Measurements from ENCODE around the gene LY6G6F.
A peak's percentile ranks its signal among the peaks of the same experiment; 100 is the strongest.

The LY6G6F gene

GRCh38 chr6:31723980-31724691 lies 17.5 kb downstream of the LY6G6F start:
- DNase-seq (ENCODE audit: low spot score): no peak

- DNase-seq (ENCODE audit: low spot score): no peak
These were observed 19.1 kb downstream of the LY6G6F start for GRCh38 chr6:31725502-31726350.

GRCh38 chr6:31727034-31727716 lies 20.5 kb downstream of the LY6G6F start:
- DNase-seq (ENCODE audit: low spot score): no peak

GRCh38 chr6:31727717-31728671 lies 21.3 kb downstream of the LY6G6F start:
- no peak for DNase-seq (ENCODE audit: low spot score)

GRCh38 chr6:31728767-31729514 lies 22.3 kb downstream of the LY6G6F start, which contains the start of gene DDAH2:
TSS of gene DDAH2 (minus strand) at chr6:31729299. CDS start at chr6:31729161, 138 bp downstream.
- DNase-seq (ENCODE audit: low spot score): no peak

GRCh38 chr6:31729515-31729978 lies 22.9 kb downstream of the LY6G6F start:
- peak; percentile 91 for DNase-seq (ENCODE audit: low spot score)

- DNase-seq (ENCODE audit: low spot score): peak; percentile 88
These were observed 23.4 kb downstream of the LY6G6F start for GRCh38 chr6:31729979-31730630.

- DNase-seq (ENCODE audit: low spot score): no peak
These were observed 24.0 kb downstream of the LY6G6F start for GRCh38 chr6:31730631-31731086.

GRCh38 chr6:31732029-31732428 lies 25.4 kb downstream of the LY6G6F start:
- DNase-seq (ENCODE audit: low spot score): no peak

- DNase-seq (ENCODE audit: low spot score): no peak
These were observed 27.1 kb downstream of the LY6G6F start for GRCh38 chr6:31733734-31734133.

- no peak for DNase-seq (ENCODE audit: low spot score)
These were observed 27.7 kb downstream of the LY6G6F start for GRCh38 chr6:31734247-31734820.

- DNase-seq (ENCODE audit: low spot score): peak; percentile 64
These were observed 28.2 kb downstream of the LY6G6F start for GRCh38 chr6:31734821-31735406.

GRCh38 chr6:31736021-31736767 lies 29.5 kb downstream of the LY6G6F start, which contains the start of gene CLIC1:
TSS of gene CLIC1 (minus strand) at chr6:31736530. CDS start at chr6:31736300, 230 bp downstream.
- peak; percentile 79 for DNase-seq (ENCODE audit: low spot score)

- DNase-seq (ENCODE audit: low spot score): no peak
These were observed 30.2 kb downstream of the LY6G6F start for GRCh38 chr6:31736768-31737314.

- no peak for DNase-seq (ENCODE audit: low spot score)
These were observed 30.8 kb downstream of the LY6G6F start for GRCh38 chr6:31737315-31737990.

GRCh38 chr6:31737991-31738979 lies 31.6 kb downstream of the LY6G6F start:
- no peak for DNase-seq (ENCODE audit: low spot score)
